Inferior parietal cortex (tissue), 1 donor: Measurements from ENCODE around the gene TTLL1.
"Not testable (repeated sequence)": the region's sequence is repeated elsewhere in the genome, so short reads cannot be mapped to it uniquely, and the experiment has no call there.

Experiments used
- DNase-seq: peaks from one replicate; pipeline ENCODE4 v3.0.0-alpha.2; 2016; ENCODE audit errors: extremely low spot score

TTLL1 gene

GRCh38 chr22:43110444-43110926, 21.3 kb upstream of the TTLL1 start, which contains the start of gene BIK:
BIK (plus strand) TSS chr22:43110750; CDS start chr22:43124023, 13,273 bp downstream.
- no peak for DNase-seq

GRCh38 chr22:43109921-43110443, 20.8 kb upstream of the TTLL1 start:
- no peak for DNase-seq

GRCh38 chr22:43109511-43109910, 20.3 kb upstream of the TTLL1 start:
- no peak for DNase-seq

- no peak for DNase-seq
These were observed 17.1 kb upstream of the TTLL1 start for GRCh38 chr22:43106302-43106701.

GRCh38 chr22:43104950-43105349, 15.8 kb upstream of the TTLL1 start:
- DNase-seq: not testable (repeated sequence)

- DNase-seq: peak; percentile 4
These were observed 14.9 kb upstream of the TTLL1 start for GRCh38 chr22:43104056-43104625.

GRCh38 chr22:43101306-43101705, 12.1 kb upstream of the TTLL1 start:
- no peak for DNase-seq

- no peak for DNase-seq
These were observed 11.0 kb upstream of the TTLL1 start for GRCh38 chr22:43100225-43100624.

- no peak for DNase-seq
These were observed 9.9 kb upstream of the TTLL1 start for GRCh38 chr22:43099095-43099494.

- no peak for DNase-seq
These were observed 9.2 kb upstream of the TTLL1 start for GRCh38 chr22:43098356-43098755.

GRCh38 chr22:43096420-43096819, 7.2 kb upstream of the TTLL1 start:
- DNase-seq: no peak

GRCh38 chr22:43094551-43094950, 5.4 kb upstream of the TTLL1 start:
- no peak for DNase-seq

- DNase-seq: no peak
These were observed 4.9 kb upstream of the TTLL1 start for GRCh38 chr22:43094085-43094484.

- no peak for DNase-seq
These were observed 2.9 kb upstream of the TTLL1 start for GRCh38 chr22:43092085-43092484.

GRCh38 chr22:43090130-43090789, 1.1 kb upstream of the TTLL1 start:
- peak; percentile 77 for DNase-seq

GRCh38 chr22:43088627-43088983, 586 bp downstream of the TTLL1 start:
- DNase-seq: no peak

- DNase-seq: no peak
These were observed 3.3 kb downstream of the TTLL1 start for GRCh38 chr22:43085658-43086606.

GRCh38 chr22:43081968-43082367, 7.2 kb downstream of the TTLL1 start:
- no peak for DNase-seq

- DNase-seq: no peak
These were observed 8.6 kb downstream of the TTLL1 start for GRCh38 chr22:43080616-43081015.

GRCh38 chr22:43079742-43080141, 9.4 kb downstream of the TTLL1 start:
- DNase-seq: no peak

GRCh38 chr22:43078522-43078921, 10.7 kb downstream of the TTLL1 start:
- DNase-seq: no peak
